Naive thymus-derived CD4-positive, alpha-beta T cell (primary cell): ENCODE measurements around the gene NPIPB6. TPM values are rescaled to one million over a fixed set of nuclear protein-coding genes. Genes with fewer than 3 reads are reported as not detected.
"Not testable (repeated sequence)": the region's sequence is repeated elsewhere in the genome, so short reads cannot be mapped to it uniquely, and the experiment has no call there.

ENCODE experiments used
- ATAC-seq: fragments of 150-1000 bp; cut with Tn5 transposase; 2 replicates; pipeline ENCODE4 v1.10.0; 2021; ENCODE audit warnings: mild to moderate bottlenecking, moderate library complexity
- CTCF ChIA-PET: fragments of 350-600 bp; sonication (Branson Sonifier 250); formaldehyde crosslinking; loops from one replicate; lab custom pipeline; 2021; ENCODE audit warnings: antibody characterized with exemption; lab: Charles Lee
- POLR2A ChIA-PET: fragments of 350-600 bp; sonication (Branson Sonifier 250); formaldehyde crosslinking; loops from one replicate; lab custom pipeline; 2021; ENCODE audit warnings: antibody characterized with exemption, inconsistent platforms; lab: Charles Lee
- DNase-seq, 9 donors: peaks; one replicate each; pipeline versions ENCODE4 v3.0.0 to v3.0.0-alpha.2; 2020 to 2022; ENCODE audit warnings: mixed read lengths in 1 of 9
- H3K27ac ChIP-seq: one replicate; pipeline ENCODE4 v1.7.0; 2013; ENCODE audit warnings: mild to moderate bottlenecking, low read depth, low read length, moderate library complexity
- H3K27me3 ChIP-seq, 2 donors: one replicate each; pipeline ENCODE4 v1.7.0; 2013; ENCODE audit warnings: low read length in 2 of 2, mild to moderate bottlenecking in 2 of 2, moderate library complexity in 2 of 2; ENCODE audit not compliant: control insufficient read depth in 2 of 2, insufficient read depth in 2 of 2
- H3K36me3 ChIP-seq, 3 experiments: 1 replicate in 2 of 3; 2 replicates in 1 of 3; pipeline ENCODE4 v1.7.0; 2013; ENCODE audit warnings: low read length in 3 of 3, mild to moderate bottlenecking in 3 of 3, moderate library complexity in 1 of 3; ENCODE audit not compliant: insufficient read depth in 3 of 3, control insufficient read depth in 2 of 3
- H3K4me1 ChIP-seq, 2 donors: one replicate each; pipeline ENCODE4 v1.7.0; 2013; ENCODE audit warnings: low read length in 2 of 2, mild to moderate bottlenecking in 2 of 2, moderate library complexity in 1 of 2; ENCODE audit not compliant: control insufficient read depth in 2 of 2, insufficient read depth in 2 of 2
- H3K4me3 ChIP-seq: 2 replicates; pipeline ENCODE4 v1.7.0; 2013; ENCODE audit warnings: mild to moderate bottlenecking, low read length
- H3K9me3 ChIP-seq, 3 experiments: 1 replicate in 2 of 3; 2 replicates in 1 of 3; pipeline ENCODE4 v1.7.0; 2013; ENCODE audit warnings: low read length in 3 of 3; ENCODE audit not compliant: control insufficient read depth in 2 of 3
- H3K27ac Mint-ChIP-seq, 9 donors: one replicate each; pipeline ENCODE4 v1.8.0; 2020 to 2022; ENCODE audit warnings: mixed read lengths in 9 of 9, mild to moderate bottlenecking in 8 of 9, moderate library complexity in 5 of 9, inconsistent platforms in 2 of 9
- H3K27me3 Mint-ChIP-seq, 5 donors: one replicate each; pipeline ENCODE4 v1.8.0; 2021 to 2022; ENCODE audit warnings: mixed read lengths in 5 of 5, mild to moderate bottlenecking in 1 of 5
- H3K36me3 Mint-ChIP-seq, 5 donors: one replicate each; pipeline ENCODE4 v1.8.0; 2020 to 2022; ENCODE audit warnings: mixed read lengths in 5 of 5, mild to moderate bottlenecking in 3 of 5, inconsistent platforms in 1 of 5
- H3K4me1 Mint-ChIP-seq, 7 donors: one replicate each; pipeline ENCODE4 v1.8.0; 2020 to 2022; ENCODE audit warnings: mixed read lengths in 7 of 7, mild to moderate bottlenecking in 3 of 7, inconsistent platforms in 1 of 7
- H3K4me3 Mint-ChIP-seq, 10 donors: one replicate each; pipeline ENCODE4 v1.8.0; 2020 to 2022; ENCODE audit warnings: mild to moderate bottlenecking in 10 of 10, mixed read lengths in 10 of 10, moderate library complexity in 6 of 10, inconsistent platforms in 2 of 10
- H3K9me3 Mint-ChIP-seq, 11 donors: one replicate each; pipeline ENCODE4 v1.8.0; 2020 to 2022; ENCODE audit warnings: mixed read lengths in 11 of 11, mild to moderate bottlenecking in 4 of 11, inconsistent platforms in 1 of 11, moderate library complexity in 1 of 11
- intact Hi-C, 2 donors: fragments of 100-400 bp; cut with micrococcal nuclease; formaldehyde crosslinking; loops; one replicate each; pipeline ENCODE4 v1.15.1; 2023
- polyA plus RNA-seq, 2 donors: library from polyadenylated mRNA; unstranded; fragments of 300-500 nt; fragmentation: Illumina TruSeq; gene quantifications; one replicate each; pipeline ENCODE4 v1.2.3, GENCODE V29; 2021
- total RNA-seq, 6 experiments: library from RNA in 5 of 6; stranded (reverse) in 5 of 6; gene quantifications; 1 replicate in 5 of 6; 2 replicates in 1 of 6; pipeline ENCODE4 v1.2.3 and lab custom pipeline; 2021 to 2026

Gene NPIPB6
- total RNA-seq (1 to 10 TPM; 2.5 to 7.3 (median 5.6) TPM), polyA plus RNA-seq (not detected), total RNA-seq (lab: John Stamatoyannopoulos, UW) (not detected)

GRCh38 chr16:28363408-28363807, at the start of gene NPIPB6:
Gene NPIPB6 (minus strand): TSS chr16:28363508. CDS start chr16:28362822, 686 bp downstream.
- H3K4me1 ChIP-seq, POLR2A ChIA-PET, H3K4me3 ChIP-seq, CTCF ChIA-PET, H3K9me3 Mint-ChIP-seq, H3K36me3 Mint-ChIP-seq, H3K27me3 Mint-ChIP-seq, H3K27ac Mint-ChIP-seq, H3K9me3 ChIP-seq, ATAC-seq, H3K27me3 ChIP-seq, H3K4me3 Mint-ChIP-seq, H3K4me1 Mint-ChIP-seq, H3K27ac ChIP-seq, DNase-seq, intact Hi-C loops, H3K36me3 ChIP-seq: not testable (repeated sequence)

- POLR2A ChIA-PET, H3K36me3 ChIP-seq, H3K9me3 ChIP-seq, H3K4me1 ChIP-seq, H3K4me1 Mint-ChIP-seq, DNase-seq, H3K27me3 Mint-ChIP-seq, H3K4me3 ChIP-seq, H3K36me3 Mint-ChIP-seq, H3K27me3 ChIP-seq, H3K9me3 Mint-ChIP-seq, intact Hi-C loops, CTCF ChIA-PET: not testable (repeated sequence)
- peak within 1 kb of the TSS; percentile 35 for H3K27ac ChIP-seq
- H3K4me3 Mint-ChIP-seq = peak within 1 kb of the TSS in 6 of 10 donors; percentile 57 to 82 (median 72)
- peak within 1 kb of the TSS in 1 of 9 donors; percentile 66 for H3K27ac Mint-ChIP-seq
- ATAC-seq = peak; percentile 100
These were observed 40.1 kb upstream of the NPIPB6 start, which contains the start of gene EIF3CL for GRCh38 chr16:28403220-28404072. Gene EIF3CL (minus strand): TSS chr16:28403841. CDS start chr16:28403618, 223 bp downstream.

GRCh38 chr16:28392054-28392453, 28.7 kb upstream of the NPIPB6 start:
- H3K27me3 ChIP-seq, H3K9me3 ChIP-seq, H3K36me3 Mint-ChIP-seq, H3K4me1 ChIP-seq, H3K4me3 ChIP-seq, POLR2A ChIA-PET, H3K9me3 Mint-ChIP-seq, H3K4me1 Mint-ChIP-seq, CTCF ChIA-PET, H3K4me3 Mint-ChIP-seq, H3K27me3 Mint-ChIP-seq, DNase-seq, H3K27ac Mint-ChIP-seq, H3K36me3 ChIP-seq, H3K27ac ChIP-seq, intact Hi-C loops: not testable (repeated sequence)
- ATAC-seq = peak; percentile 34

GRCh38 chr16:28382177-28382867, 19.0 kb upstream of the NPIPB6 start:
- H3K9me3 Mint-ChIP-seq, H3K4me1 ChIP-seq, H3K4me3 Mint-ChIP-seq, intact Hi-C loops, H3K27ac Mint-ChIP-seq, H3K4me1 Mint-ChIP-seq, H3K9me3 ChIP-seq, H3K27me3 ChIP-seq, H3K27me3 Mint-ChIP-seq, POLR2A ChIA-PET, DNase-seq, CTCF ChIA-PET, H3K27ac ChIP-seq, ATAC-seq, H3K36me3 ChIP-seq, H3K4me3 ChIP-seq, H3K36me3 Mint-ChIP-seq: not testable (repeated sequence)

GRCh38 chr16:28377822-28378221, 14.5 kb upstream of the NPIPB6 start:
- H3K4me1 Mint-ChIP-seq, H3K36me3 Mint-ChIP-seq, ATAC-seq, H3K4me3 ChIP-seq, H3K27me3 Mint-ChIP-seq, intact Hi-C loops, H3K9me3 ChIP-seq, H3K9me3 Mint-ChIP-seq, H3K4me3 Mint-ChIP-seq, POLR2A ChIA-PET, H3K4me1 ChIP-seq, CTCF ChIA-PET, H3K27ac Mint-ChIP-seq, H3K36me3 ChIP-seq, H3K27me3 ChIP-seq, H3K27ac ChIP-seq: not testable (repeated sequence)
- DNase-seq = peak in 1 of 9 donors; percentile 6

GRCh38 chr16:28377108-28377625, 13.9 kb upstream of the NPIPB6 start:
- H3K27ac ChIP-seq, ATAC-seq, H3K36me3 ChIP-seq, H3K27me3 Mint-ChIP-seq, H3K4me3 ChIP-seq, H3K27me3 ChIP-seq, CTCF ChIA-PET, POLR2A ChIA-PET, H3K4me1 Mint-ChIP-seq, H3K9me3 Mint-ChIP-seq, DNase-seq, H3K4me1 ChIP-seq, H3K4me3 Mint-ChIP-seq, H3K36me3 Mint-ChIP-seq, H3K9me3 ChIP-seq, intact Hi-C loops, H3K27ac Mint-ChIP-seq: not testable (repeated sequence)
